SK-N-SH (cell line): Measurements from ENCODE around the gene FYCO1. TPM values are rescaled to one million over a fixed set of nuclear protein-coding genes. Genes with fewer than 3 reads are reported as not detected.

ENCODE experiments used
- CTCF ChIA-PET: fragments of 300-600, 350-600 bp; formaldehyde crosslinking; extraction: SDS; loops from one replicate; lab custom pipeline; 2021; lab: Yijun Ruan, JAX
- POLR2A ChIA-PET: fragments of 350-600 bp; sonication (Branson Sonifier 250); formaldehyde crosslinking; extraction: SDS; loops from one replicate; lab custom pipeline; 2020; ENCODE audit warnings: antibody characterized with exemption, inconsistent platforms; lab: Yijun Ruan, JAX
- DNase-seq: peaks from one replicate; pipeline ENCODE4 v3.0.0; 2012
- H2AFZ ChIP-seq: fragments of 200-600 bp; sonication (generic); 2 replicates; pipeline ENCODE4 v1.8.1; 2016; ENCODE audit warnings: antibody characterized with exemption, mild to moderate bottlenecking, low read depth
- H3F3A ChIP-seq: fragments of 200-600 bp; sonication (generic); replicated peaks from 2 replicates; pipeline ENCODE3; 2016; ENCODE audit warnings: antibody characterized with exemption, mild to moderate bottlenecking; ENCODE audit not compliant: insufficient read depth
- H3K27ac ChIP-seq, 2 experiments: fragments of 200-500 bp in 1 of 2; fragments of 200-600 bp in 1 of 2; sonication (Bioruptor generic) in 1 of 2; sonication (generic), shearing (Covaris generic) in 1 of 2; 2 replicates each; pipeline versions ENCODE4 v1.5.1 to v1.6.1; 2014 to 2016; ENCODE audit warnings: low read depth in 2 of 2, inconsistent platforms in 1 of 2, low read length in 1 of 2, mild to moderate bottlenecking in 1 of 2, mixed read lengths in 1 of 2
- H3K27me3 ChIP-seq: fragments of 200-600 bp; sonication (generic), shearing (Covaris generic); 2 replicates; pipeline ENCODE4 v1.6.1; 2016; ENCODE audit warnings: mixed run types; ENCODE audit not compliant: insufficient read depth
- H3K36me3 ChIP-seq, 2 experiments: fragments of 200-500 bp in 1 of 2; fragments of 200-600 bp in 1 of 2; sonication (Bioruptor generic) in 1 of 2; sonication (generic) in 1 of 2; replicated peaks in 1 of 2; 2 replicates each; pipeline versions ENCODE3 to v1.5.1; 2014 to 2016; ENCODE audit warnings: low read length in 1 of 2, mild to moderate bottlenecking in 1 of 2; ENCODE audit not compliant: insufficient read depth in 2 of 2, control insufficient read depth in 1 of 2
- H3K4me1 ChIP-seq, 2 experiments: fragments of 200-500 bp in 1 of 2; fragments of 200-600 bp in 1 of 2; sonication (Bioruptor generic) in 1 of 2; sonication (generic), shearing (Covaris generic) in 1 of 2; 2 replicates each; pipeline versions ENCODE4 v1.5.1 to v1.6.1; 2014 to 2016; ENCODE audit warnings: low read depth in 1 of 2, low read length in 1 of 2, mixed run types in 1 of 2; ENCODE audit not compliant: insufficient read depth in 2 of 2, control insufficient read depth in 1 of 2
- H3K4me2 ChIP-seq: fragments of 200-600 bp; sonication (generic), shearing (Covaris generic); 2 replicates; pipeline ENCODE4 v1.6.1; 2017; ENCODE audit warnings: mixed run types
- H3K4me3 ChIP-seq, 2 experiments: fragments of 200-500 bp in 1 of 2; fragments of 200-600 bp in 1 of 2; sonication (Bioruptor generic) in 1 of 2; sonication (generic), shearing (Covaris generic) in 1 of 2; 2 replicates each; pipeline versions ENCODE4 v1.5.1 to v1.8.1; 2014 to 2016; ENCODE audit warnings: low read depth in 2 of 2, inconsistent platforms in 1 of 2, low read length in 1 of 2, mild to moderate bottlenecking in 1 of 2, mixed read lengths in 1 of 2, moderate library complexity in 1 of 2
- H3K79me2 ChIP-seq: fragments of 200-600 bp; sonication (generic); 2 replicates; pipeline ENCODE4 v1.8.1; 2017; ENCODE audit warnings: mild to moderate bottlenecking; ENCODE audit not compliant: insufficient read depth
- H3K9ac ChIP-seq: fragments of 200-600 bp; sonication (generic); 2 replicates; pipeline ENCODE4 v1.6.1; 2017; ENCODE audit warnings: mixed run types
- H3K9me2 ChIP-seq: fragments of 200-600 bp; sonication (generic); 2 replicates; pipeline ENCODE4 v1.6.1; 2017; ENCODE audit warnings: mixed run types
- H3K9me3 ChIP-seq: fragments of 200-600 bp; sonication (generic); 2 replicates; pipeline ENCODE4 v1.6.1; 2017; ENCODE audit warnings: mixed run types, mild to moderate bottlenecking, moderate library complexity
- H4K20me1 ChIP-seq: fragments of 200-600 bp; sonication (generic); 2 replicates; pipeline ENCODE4 v1.6.1; 2017; ENCODE audit warnings: mild to moderate bottlenecking, mixed run types; ENCODE audit not compliant: insufficient read depth
- CHD2 ChIP-seq: fragments of 150-350 bp; IDR thresholded peaks from 2 replicates; pipeline ENCODE4 v1.6.1; 2018; ENCODE audit warnings: low read length; ENCODE audit not compliant: partially characterized antibody
- CTCF ChIP-seq: fragments of 200-600 bp; sonication (generic); IDR thresholded peaks from 2 replicates; pipeline ENCODE4 v1.6.1; 2017; ENCODE audit warnings: antibody characterized with exemption, mild to moderate bottlenecking, moderate library complexity
- EP300 ChIP-seq, 2 experiments: IDR thresholded peaks; 2 replicates each; pipeline versions ENCODE4 v1.4.0 to v1.6.1; 2012; ENCODE audit warnings: borderline replicate concordance in 1 of 2, low read depth in 1 of 2, low read length in 1 of 2
- FOXJ3 ChIP-seq: sonication (generic); formaldehyde crosslinking; IDR thresholded peaks from 2 replicates; pipeline ENCODE4 v1.5.1; 2020; ENCODE audit warnings: mild to moderate bottlenecking, missing genetic modification reagents
- FOXM1 ChIP-seq: IDR thresholded peaks from 2 replicates; pipeline ENCODE4 v1.4.0; 2012; ENCODE audit warnings: low read depth, mild to moderate bottlenecking
- MXI1 ChIP-seq: IDR thresholded peaks from 2 replicates; pipeline ENCODE4 v1.6.1; 2012; ENCODE audit warnings: mild to moderate bottlenecking, low read depth, low read length, improper control_type of control experiment
- NFIC ChIP-seq: IDR thresholded peaks from 2 replicates; pipeline ENCODE4 v1.4.0; 2012; ENCODE audit warnings: borderline replicate concordance
- RAD21 ChIP-seq: IDR thresholded peaks from 2 replicates; pipeline ENCODE4 v1.6.1; 2012; ENCODE audit warnings: mild to moderate bottlenecking, low read length
- RCOR1 ChIP-seq: fragments of 150-350 bp; IDR thresholded peaks from 2 replicates; pipeline ENCODE4 v1.6.1; 2017; ENCODE audit warnings: antibody characterized with exemption, low read length
- REST ChIP-seq: IDR thresholded peaks from 2 replicates; pipeline ENCODE4 v1.6.1; 2012; ENCODE audit warnings: mild to moderate bottlenecking, low read depth, low read length, moderate library complexity
- RXRA ChIP-seq: IDR thresholded peaks from 2 replicates; pipeline ENCODE4 v1.4.0; 2012; ENCODE audit warnings: low read depth, mild to moderate bottlenecking, borderline replicate concordance
- SMC3 ChIP-seq: IDR thresholded peaks from 2 replicates; pipeline ENCODE4 v1.6.1; 2012; ENCODE audit warnings: low read depth, low read length, improper control_type of control experiment
- TAF1 ChIP-seq: IDR thresholded peaks from 2 replicates; pipeline ENCODE4 v1.6.1; 2012; ENCODE audit warnings: low read depth, mild to moderate bottlenecking, low read length, moderate library complexity, borderline replicate concordance
- YY1 ChIP-seq: IDR thresholded peaks from 2 replicates; pipeline ENCODE4 v1.4.0; 2012; ENCODE audit warnings: low read depth, mild to moderate bottlenecking
- ZBTB33 ChIP-seq: IDR thresholded peaks from 2 replicates; pipeline ENCODE4 v1.4.0; 2012; ENCODE audit warnings: low read depth, borderline replicate concordance
- WGBS: methylation state at CpG from one replicate; pipeline ENCODE4 v1.1.6; 2017; ENCODE audit warnings: low lambda C conversion rate; 5-methylcytosine and 5-hydroxymethylcytosine counted together
- polyA plus RNA-seq, 3 experiments: library from polyadenylated mRNA; depleted of rRNA; stranded (reverse); fragments of >200 nt; gene quantifications; 2 replicates each; pipeline ENCODE4 v1.2.3, GENCODE V29; 2012

FYCO1 gene
- polyA plus RNA-seq, 1 of the 3 experiments (the other 2 are of a cell fraction) = 5.5 TPM

- H4K20me1 ChIP-seq = no peaks in the 10 kb centered on the region
- ChIA-PET CTCF (interaction anchor here (1.4 kb wide), 1 partner anchor 99 kb away, joined by 7 read pairs; no protein-coding TSS in a partner anchor), POLR2A (no interaction called here)
- DNase-seq = no peak
- H3K27ac ChIP-seq = no peak overlapping the region
- H3K4me3 ChIP-seq = no peak overlapping the region
- H3K4me2 ChIP-seq = no peak overlapping the region
- H3F3A ChIP-seq = peaks cover 3% of the 10 kb centered on the region
- no peak overlapping the region for H2AFZ ChIP-seq
- H3K9ac ChIP-seq = no peak overlapping the region
- peaks cover 36 to 80% of the 10 kb centered on the region in 2 experiments for H3K36me3 ChIP-seq
- H3K9me2 ChIP-seq = no peaks in the 10 kb centered on the region
- H3K79me2 ChIP-seq = no peaks in the 10 kb centered on the region
- H3K9me3 ChIP-seq = no peaks in the 10 kb centered on the region
- TF ChIP-seq RXRA (no peak), REST (no peak), TAF1 (no peak), SMC3 (no peak), FOXM1 (no peak), MXI1 (no peak), ZBTB33 (no peak), RCOR1 (no peak), FOXJ3 (no peak), RAD21 (no peak), YY1 (no peak), NFIC (no peak), CHD2 (no peak), EP300 (IDR thresholded peaks at IDR 0.05; ENCODE audit: borderline replicate concordance in 1 of 2, low read depth in 1 of 2, low read length in 1 of 2) (no peak), CTCF (no peak)
- WGBS = 95% methylated on average over 4 of the region's 4 CpGs
- H3K27me3 ChIP-seq = no peaks in the 10 kb centered on the region
- peaks cover 7% of the 10 kb centered on the region in 2 experiments; a peak in 2 of 4 replicates for H3K4me1 ChIP-seq
These were observed 16.2 kb downstream of the FYCO1 start for GRCh38 chr3:45979378-45979777.
